Activated CD4-positive, alpha-beta T cell treated with anti-CD3 and anti-CD28 coated beads for 48 hours (primary cell): ENCODE measurements around the gene EDN3.

Experiments
- DNase-seq: peaks from one replicate; pipeline ENCODE4 v3.0.0-alpha.2; 2020

The EDN3 gene

GRCh38 chr20:59300333-59301081 is at the start of gene EDN3:
EDN3 (plus strand) TSS chr20:59300611; CDS start chr20:59300813, 202 bp downstream.
- no peak for DNase-seq

- no peak for DNase-seq
Observed at GRCh38 chr20:59253325-59253724, 47.1 kb upstream of the EDN3 start.

- DNase-seq = peak; percentile 51
Observed at GRCh38 chr20:59253779-59254319, 46.6 kb upstream of the EDN3 start.

GRCh38 chr20:59255256-59255655 is 45.2 kb upstream of the EDN3 start:
- DNase-seq = no peak

DNA sequence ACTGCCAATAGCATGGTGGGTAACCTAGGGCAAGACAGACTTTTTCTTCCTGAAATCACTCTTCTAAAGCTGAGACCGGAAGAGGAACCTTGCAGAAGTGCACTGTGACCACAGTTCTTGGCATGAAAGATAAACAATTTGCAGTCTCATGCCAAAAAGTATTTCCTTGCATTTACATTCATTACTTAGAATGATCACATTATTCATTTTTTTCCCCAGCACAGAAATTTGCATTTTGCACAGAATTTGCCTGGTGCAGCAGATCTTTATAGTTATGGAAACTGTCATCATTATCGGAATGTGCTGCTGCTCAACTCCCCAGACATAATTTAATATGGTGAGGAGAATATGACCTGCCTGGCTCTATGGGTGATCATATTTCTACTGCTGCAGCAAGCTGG is 42.2 kb upstream of the EDN3 start:
- no peak for DNase-seq

DNA sequence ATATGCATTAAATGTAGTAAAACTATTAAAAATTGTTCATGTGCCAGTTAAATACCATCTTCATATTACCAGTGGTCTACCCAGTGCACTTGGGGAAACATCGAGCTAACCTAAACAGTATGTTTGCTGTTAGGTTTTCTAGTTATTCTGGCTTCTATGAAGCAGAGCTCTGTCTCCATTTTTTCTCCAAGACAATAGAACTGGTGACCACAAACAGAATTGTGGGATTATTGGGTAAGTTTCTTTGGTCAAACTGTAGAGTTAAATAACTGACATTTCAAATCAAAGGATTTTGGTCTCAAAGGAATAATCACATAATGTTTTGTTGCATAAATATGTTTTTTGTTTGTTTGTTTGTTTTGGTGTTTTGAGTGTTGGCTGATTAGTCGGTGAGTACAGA is 40.5 kb upstream of the EDN3 start:
- no peak for DNase-seq

- DNase-seq = no peak
Observed at GRCh38 chr20:59265298-59265697, 35.1 kb upstream of the EDN3 start.

GRCh38 chr20:59268870-59269269 is 31.5 kb upstream of the EDN3 start:
- no peak for DNase-seq

DNA sequence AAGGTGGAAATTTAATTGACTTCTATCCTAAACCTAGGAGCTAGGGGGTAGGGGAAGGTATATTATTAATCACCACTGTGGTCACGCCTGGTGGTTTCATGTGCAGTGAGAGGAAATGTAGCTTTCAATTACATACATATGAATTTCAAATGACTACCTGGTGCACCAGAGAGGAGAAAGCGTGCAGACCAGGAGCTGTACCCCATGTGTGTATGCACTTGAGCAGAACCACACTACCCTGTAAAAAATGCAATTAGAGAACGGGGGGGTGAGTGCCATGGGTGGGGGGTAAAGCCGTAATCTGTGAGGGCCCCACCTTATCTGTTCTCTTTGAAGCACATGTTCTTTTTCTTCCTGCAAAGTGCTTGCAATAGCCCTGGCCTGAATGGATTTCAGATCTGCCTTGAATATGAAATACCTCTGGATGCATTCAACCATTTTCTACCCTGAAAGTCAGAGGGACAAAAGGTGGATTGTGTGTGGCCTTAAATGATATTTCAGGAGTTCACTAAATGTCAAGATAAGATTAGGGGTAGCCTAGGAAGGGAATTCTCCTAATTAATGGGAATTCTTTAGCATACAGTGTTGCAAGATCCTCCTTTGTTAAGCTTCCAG is 30.9 kb upstream of the EDN3 start:
- DNase-seq = no peak

DNA sequence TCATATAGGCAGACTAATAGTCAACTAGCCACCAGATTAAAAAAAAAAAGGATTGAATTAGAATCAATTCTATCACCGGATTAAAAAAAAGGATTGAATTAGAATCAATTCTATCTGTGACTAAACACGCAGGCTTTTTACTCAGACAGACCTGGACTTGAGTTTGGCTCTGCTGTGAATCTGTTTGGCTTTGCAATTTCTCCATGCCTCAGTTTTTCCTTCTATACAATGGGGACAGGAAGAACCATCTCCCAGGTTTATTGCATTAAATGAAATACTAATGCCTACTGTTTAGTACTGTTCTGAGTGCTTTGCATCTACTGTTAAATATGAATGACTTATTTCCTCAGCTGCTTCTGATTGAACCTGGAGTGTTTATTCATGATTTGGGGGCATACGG is 30.0 kb upstream of the EDN3 start:
- no peak for DNase-seq

DNA sequence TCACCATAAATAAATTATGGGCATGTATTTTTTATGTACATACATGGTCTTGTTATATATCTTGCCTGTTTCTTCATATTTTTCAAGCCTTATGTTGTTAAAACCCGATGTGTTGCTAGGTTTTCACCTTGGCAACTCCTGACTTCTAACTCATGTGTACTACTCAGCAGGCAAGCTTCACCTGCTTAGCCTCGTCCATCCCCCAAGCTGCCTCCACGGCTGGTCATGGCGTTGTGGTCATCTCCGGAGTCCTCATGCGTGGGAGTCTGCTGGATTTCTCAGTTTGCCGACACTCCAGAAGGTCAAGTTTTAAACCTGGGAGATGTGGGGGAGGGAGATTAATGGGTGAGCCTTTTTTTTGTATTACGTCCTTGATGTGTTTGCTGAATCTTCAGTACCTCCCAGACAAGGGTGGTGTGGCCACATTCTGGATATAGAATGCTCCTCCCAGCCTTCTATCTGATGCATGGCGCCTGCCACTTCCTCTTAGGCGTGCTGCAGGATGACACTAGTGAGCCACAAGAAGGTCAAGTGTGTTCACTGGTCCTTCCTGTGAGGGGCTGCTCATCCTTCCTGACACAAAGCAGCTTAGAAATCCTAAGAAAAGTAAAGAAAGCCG is 26.6 kb upstream of the EDN3 start:
- DNase-seq = no peak

- DNase-seq = no peak
Observed at GRCh38 chr20:59276938-59277337, 23.5 kb upstream of the EDN3 start.

DNA sequence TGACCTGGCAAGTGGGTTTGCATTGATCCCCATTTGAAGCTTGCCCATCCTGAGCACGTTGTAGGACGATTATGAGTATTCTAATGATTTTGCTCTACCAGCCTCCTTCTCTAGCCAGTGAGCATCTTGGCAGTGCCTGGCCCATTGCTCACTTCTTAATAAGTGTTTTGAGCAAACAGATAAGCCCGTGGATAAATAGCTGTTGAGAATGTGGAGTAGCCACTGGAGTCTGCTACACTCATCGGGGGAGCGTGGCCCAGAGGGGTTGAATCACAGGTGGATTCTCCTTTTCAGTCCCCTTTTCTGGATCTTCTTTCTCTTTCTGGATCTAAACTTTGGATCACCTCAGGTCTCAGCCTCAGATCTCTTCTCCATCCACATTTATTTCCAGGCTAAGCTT is 15.9 kb upstream of the EDN3 start:
- DNase-seq = no peak

DNA sequence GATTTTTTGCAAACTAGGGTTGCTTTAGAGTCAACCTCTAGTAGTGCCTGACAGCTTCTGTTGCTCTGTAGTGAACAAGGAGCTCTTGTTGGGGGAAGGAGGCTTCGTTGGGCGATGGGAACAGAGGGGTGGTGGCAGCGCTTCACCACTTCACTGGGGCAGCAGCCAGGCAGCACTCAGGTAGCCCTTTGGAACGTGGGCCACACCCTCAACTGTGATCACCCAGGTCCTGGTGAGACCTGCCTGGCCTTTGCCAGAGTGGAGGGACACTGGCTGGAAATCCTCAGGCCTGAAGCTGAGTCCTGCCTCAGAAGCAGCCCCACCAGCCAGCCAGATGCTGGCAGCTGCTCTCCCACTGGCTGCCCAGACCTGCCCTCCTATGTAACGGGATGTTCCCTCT is 10.4 kb upstream of the EDN3 start:
- no peak for DNase-seq

DNA sequence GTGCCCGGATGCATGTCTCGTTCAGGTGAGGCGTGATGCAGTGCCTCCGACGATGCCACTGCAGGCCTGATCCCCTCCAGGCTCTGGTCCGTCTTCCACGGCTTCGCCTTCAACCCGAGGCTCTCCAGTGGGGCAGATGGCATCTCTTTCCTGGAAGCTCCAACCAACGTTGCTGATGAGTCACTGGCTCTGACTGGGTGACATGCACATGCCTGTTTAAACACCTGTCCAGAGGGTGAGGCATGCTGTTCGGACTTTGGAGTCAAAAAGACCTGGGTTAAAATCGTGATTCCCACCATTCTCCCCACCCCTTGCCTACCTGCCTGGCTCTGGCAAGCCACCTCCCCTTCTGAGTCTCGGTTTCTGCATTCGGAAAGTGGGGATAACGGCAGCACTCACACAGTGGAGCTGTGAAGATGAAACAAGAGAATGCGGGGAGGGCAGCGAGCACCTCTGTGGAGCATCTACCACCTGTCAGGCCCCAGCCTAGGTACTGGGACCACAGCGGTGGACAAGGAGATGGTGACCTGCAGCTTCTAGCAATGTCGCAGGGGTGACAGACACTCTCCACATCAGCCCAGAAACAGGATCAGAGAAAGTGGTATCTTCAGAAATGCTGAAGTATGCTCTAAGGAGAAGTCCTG is 8.5 kb upstream of the EDN3 start:
- DNase-seq = no peak

- no peak for DNase-seq
Observed at GRCh38 chr20:59295531-59295930, 4.9 kb upstream of the EDN3 start.

DNA sequence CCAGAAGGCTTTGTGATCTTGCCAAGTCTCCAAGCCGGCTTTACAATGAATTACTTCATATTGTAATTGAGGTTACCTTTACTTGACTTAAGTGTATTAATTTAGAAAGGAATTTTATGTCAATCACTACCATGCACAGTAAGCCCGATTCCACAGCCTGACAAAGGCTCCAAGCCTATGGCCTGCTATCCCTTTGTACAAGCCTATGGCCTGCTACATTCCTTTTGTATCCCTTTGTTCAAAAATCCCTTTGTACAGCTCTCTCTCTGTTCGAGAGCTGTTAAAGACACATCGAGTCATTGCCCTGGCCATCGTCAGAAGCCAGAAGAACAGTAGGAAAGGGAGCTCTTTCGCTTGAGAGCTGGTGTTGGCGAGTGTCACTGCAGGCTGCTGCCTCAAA is 2.7 kb upstream of the EDN3 start:
- DNase-seq = no peak

DNA sequence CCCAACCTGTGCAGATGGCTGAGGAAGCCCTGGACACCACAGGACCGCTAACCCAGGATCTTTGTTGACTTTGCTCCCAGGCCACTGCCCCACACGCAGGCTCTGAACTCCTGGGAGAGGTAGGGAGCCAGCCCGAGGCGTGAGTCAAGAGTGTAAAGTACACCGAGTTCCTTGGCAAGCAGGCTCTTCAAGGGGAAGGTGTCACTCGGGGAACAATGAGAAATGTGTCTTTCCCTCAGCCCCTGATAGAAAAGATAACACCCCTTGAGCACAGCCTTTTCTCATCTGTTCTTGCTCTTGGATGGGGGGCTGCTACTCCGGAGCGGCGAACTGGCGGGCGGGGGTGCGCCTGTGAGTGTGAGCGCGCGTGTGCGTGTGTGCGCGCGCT is 472 bp upstream of the EDN3 start:
- DNase-seq = no peak

GRCh38 chr20:59301343-59302007 is 1.1 kb downstream of the EDN3 start:
- no peak for DNase-seq

- DNase-seq = no peak
Observed at GRCh38 chr20:59305908-59306655, 5.7 kb downstream of the EDN3 start.

DNA sequence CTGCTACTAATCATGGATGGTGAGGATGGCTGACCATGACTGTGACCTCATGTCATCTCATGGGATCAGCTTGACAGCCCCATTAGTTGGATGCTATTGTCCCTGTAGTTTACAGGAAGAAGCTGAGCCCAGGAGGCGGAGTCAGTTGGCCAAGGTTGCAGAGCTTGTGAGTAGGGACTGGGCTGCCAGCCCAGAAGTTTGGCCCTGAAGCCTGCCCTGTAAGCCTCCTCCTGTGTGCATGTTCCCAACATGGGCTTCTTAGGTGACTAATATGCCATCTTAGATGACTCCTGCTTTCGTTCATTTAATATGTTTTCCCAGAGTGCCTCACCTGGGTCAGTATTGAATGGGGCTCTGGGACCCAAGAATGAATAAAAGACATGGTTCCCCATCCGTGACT is 6.9 kb downstream of the EDN3 start:
- no peak for DNase-seq

- DNase-seq = no peak
Observed at GRCh38 chr20:59308493-59309201, 8.2 kb downstream of the EDN3 start.
